ENCODE results near the gene BST2. TPM values are rescaled to one million over a fixed set of nuclear protein-coding genes. Genes with fewer than 3 reads are reported as not detected.
A peak's percentile ranks its signal among the peaks of the same experiment; 100 is the strongest.

The BST2 gene
- total and polyA plus RNA-seq, 2 donors from 2014 or later = 89.6 to 250 TPM

DNA sequence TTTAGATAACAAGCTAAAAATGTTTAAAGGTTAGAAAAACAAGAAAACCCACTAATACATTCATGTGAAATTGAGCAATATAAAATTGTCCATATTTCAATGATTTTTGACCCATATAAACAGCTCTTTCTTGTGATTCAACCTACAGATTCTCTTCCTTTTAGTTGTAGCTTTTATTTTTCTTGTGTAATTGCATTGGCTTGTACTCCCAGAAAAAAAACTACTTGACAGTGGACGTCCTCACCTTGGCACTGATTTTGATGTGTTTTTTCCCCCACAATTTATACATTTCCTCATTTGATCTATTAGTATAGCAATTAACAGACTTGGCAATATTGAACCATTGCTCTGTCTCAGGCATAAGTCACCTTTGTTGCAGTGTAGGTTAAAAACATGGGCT lies 16.1 kb downstream of the BST2 start:
- TF ChIP-seq CTCF (IDR thresholded peaks at IDR 0.05; ENCODE audit: borderline replicate concordance, extremely low read depth, insufficient read depth) = no peak

GRCh38 chr19:17385878-17386611 lies 19.4 kb downstream of the BST2 start:
- Histone ChIP-seq H3K27ac (ENCODE audit: low read depth in 2 of 2, low read length in 2 of 2) (no peak overlapping the region), H3K9ac (ENCODE audit: low read length in 3 of 3) (no peak overlapping the region), H3K27me3 (ENCODE audit: control insufficient read depth, insufficient read depth, low read length) (no peaks in the 10 kb centered on the region), H3K9me3 (ENCODE audit: control insufficient read depth in 2 of 3, insufficient read depth in 1 of 3, low read length in 3 of 3) (no peaks in the 10 kb centered on the region), H3K36me3 (ENCODE audit: control insufficient read depth in 2 of 3, insufficient read depth in 3 of 3, low read length in 3 of 3) (no peaks in the 10 kb centered on the region), H3K4me3 (ENCODE audit: low read length in 3 of 3) (no peak overlapping the region), H3K4me1 (ENCODE audit: control insufficient read depth in 2 of 3, insufficient read depth in 2 of 3, low read depth in 1 of 3, low read length in 3 of 3) (peaks cover 0 to 3% (median 0%) of the 10 kb centered on the region in 3 donors)
- intact Hi-C loops (cut with DNase I) = no loop called here
- no peak for FAIRE-seq
- peak; percentile 77 to 89 (median 88) for DNase-seq
- TF ChIP-seq CTCF (IDR thresholded peaks at IDR 0.05; ENCODE audit: borderline replicate concordance, extremely low read depth, insufficient read depth) = peak; percentile 80

More for the DNA sequence above, 16.1 kb downstream of the BST2 start:
- Histone ChIP-seq H3K9me3 (ENCODE audit: control insufficient read depth in 2 of 3, insufficient read depth in 1 of 3, low read length in 3 of 3) (no peaks in the 10 kb centered on the region), H3K4me1 (ENCODE audit: control insufficient read depth in 2 of 3, insufficient read depth in 2 of 3, low read depth in 1 of 3, low read length in 3 of 3) (peaks cover 0 to 9% (median 4%) of the 10 kb centered on the region in 3 donors), H3K27ac (ENCODE audit: low read depth in 2 of 2, low read length in 2 of 2) (no peak overlapping the region), H3K36me3 (ENCODE audit: control insufficient read depth in 2 of 3, insufficient read depth in 3 of 3, low read length in 3 of 3) (no peaks in the 10 kb centered on the region), H3K9ac (ENCODE audit: low read length in 3 of 3) (no peak overlapping the region), H3K4me3 (ENCODE audit: low read length in 3 of 3) (no peak overlapping the region), H3K27me3 (ENCODE audit: control insufficient read depth, insufficient read depth, low read length) (no peaks in the 10 kb centered on the region)
- FAIRE-seq (no peak), DNase-seq (no peak)
- intact Hi-C loops (cut with DNase I) = no loop called here

DNA sequence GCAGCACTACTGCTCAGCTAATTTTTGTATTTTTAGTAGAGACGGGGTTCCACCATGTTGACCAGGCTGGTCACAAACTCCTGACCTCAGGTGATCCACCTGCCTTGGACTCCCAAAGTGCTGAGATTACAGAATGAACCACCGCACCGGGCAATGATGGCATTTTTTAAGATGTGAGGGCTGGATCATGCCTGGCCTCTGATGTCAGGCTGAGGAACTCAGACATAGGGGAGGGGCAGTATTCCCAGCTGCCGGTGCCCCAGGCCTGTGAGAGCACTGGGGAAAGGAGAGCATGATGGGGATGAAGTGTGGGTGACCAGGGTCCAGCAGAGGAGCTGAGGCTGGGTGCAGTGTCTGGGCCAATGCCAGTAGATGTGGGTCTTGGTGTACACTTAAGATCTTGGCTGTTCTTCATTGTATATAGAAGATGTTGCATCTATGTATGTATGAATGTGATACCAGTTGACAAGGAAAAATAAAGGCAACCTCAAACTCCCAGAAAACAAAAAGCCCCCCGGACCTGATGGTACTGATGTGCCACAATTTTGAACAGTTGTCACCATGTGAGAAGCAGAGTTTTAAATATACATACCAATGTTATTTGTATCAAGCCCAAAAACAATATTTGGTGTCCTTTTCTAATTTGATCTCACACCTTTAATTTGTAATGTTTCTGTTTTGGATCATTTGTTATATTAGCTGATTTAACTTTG lies 24.8 kb downstream of the BST2 start:
- no peak overlapping the region for H3K4me3 ChIP-seq (ENCODE audit: low read length in 3 of 3)
- no peak for TF ChIP-seq CTCF (IDR thresholded peaks at IDR 0.05; ENCODE audit: borderline replicate concordance, extremely low read depth, insufficient read depth)
- FAIRE-seq (no peak), DNase-seq (no peak)
- no peak overlapping the region for H3K27ac ChIP-seq (ENCODE audit: low read depth in 2 of 2, low read length in 2 of 2)
- H3K9me3 ChIP-seq (ENCODE audit: control insufficient read depth in 2 of 3, insufficient read depth in 1 of 3, low read length in 3 of 3) = no peaks in the 10 kb centered on the region
- no peak overlapping the region for H3K9ac ChIP-seq (ENCODE audit: low read length in 3 of 3)
- H3K36me3 ChIP-seq (ENCODE audit: control insufficient read depth in 2 of 3, insufficient read depth in 3 of 3, low read length in 3 of 3) = no peaks in the 10 kb centered on the region
- H3K27me3 ChIP-seq (ENCODE audit: control insufficient read depth, insufficient read depth, low read length) = no peaks in the 10 kb centered on the region
- peaks cover 0 to under 1% (median 0%) of the 10 kb centered on the region in 3 donors for H3K4me1 ChIP-seq (ENCODE audit: control insufficient read depth in 2 of 3, insufficient read depth in 2 of 3, low read depth in 1 of 3, low read length in 3 of 3)
- intact Hi-C loops (cut with DNase I) = no loop called here
